Psoas muscle (tissue), 8 donors: ENCODE measurements around the gene CLDN15. TPM values are rescaled to one million over a fixed set of nuclear protein-coding genes. Genes with fewer than 3 reads are reported as not detected.

Source experiments
- ATAC-seq, 4 donors: fragments of 200-7000 bp; cut with Tn5 transposase; one replicate each; pipeline ENCODE4 v1.9.1; 2020; ENCODE audit warnings: moderate library complexity in 3 of 4, mild to moderate bottlenecking in 2 of 4
- DNase-seq, 2 donors: peaks; one replicate each; pipeline ENCODE4 v3.0.0-alpha.2; 2020
- H3K27ac ChIP-seq: fragments of 200-600 bp; one replicate; pipeline ENCODE4 v1.8.0; 2022
- H3K27me3 ChIP-seq, 3 donors: fragments of 200-600 bp in 1 of 3; one replicate each; pipeline versions ENCODE4 v1.6.1 to v1.8.0; 2013 to 2022; ENCODE audit warnings: low read length in 2 of 3, mild to moderate bottlenecking in 2 of 3, moderate library complexity in 1 of 3; ENCODE audit not compliant: insufficient read depth in 3 of 3
- H3K36me3 ChIP-seq, 2 donors: fragments of 200-600 bp in 1 of 2; one replicate each; pipeline versions ENCODE4 v1.6.1 to v1.8.0; 2013 to 2022; ENCODE audit warnings: low read depth in 1 of 2, mild to moderate bottlenecking in 1 of 2, moderate library complexity in 1 of 2; ENCODE audit not compliant: insufficient read depth in 1 of 2
- H3K4me1 ChIP-seq: fragments of 200-600 bp; one replicate; pipeline ENCODE4 v1.8.0; 2022
- H3K4me3 ChIP-seq: fragments of 200-600 bp; one replicate; pipeline ENCODE4 v1.8.0; 2022; ENCODE audit warnings: mild to moderate bottlenecking
- H3K9me3 ChIP-seq: fragments of 200-600 bp; one replicate; pipeline ENCODE4 v1.8.0; 2022
- WGBS, 3 donors: extraction: QIAGEN DNeasy Blood & Tissue Kit; methylation state at CpG; one replicate each; pipeline versions ENCODE4 v1.1.6 to v1.1.7; 2013; 5-methylcytosine and 5-hydroxymethylcytosine counted together
- intact Hi-C, 2 donors: fragments of 100-400 bp; cut with DNase I; formaldehyde crosslinking; loops; one replicate each; pipeline versions ENCODE4 v1.11.0 to v1.14.2; 2022
- polyA plus RNA-seq, 3 donors: library from polyadenylated mRNA; stranded (reverse); fragments of 200-250 nt; gene quantifications; one replicate each; pipeline ENCODE4 v1.2.3, GENCODE V29; 2013
- total RNA-seq, 4 donors: library from RNA; stranded (reverse); fragmentation: NEBNext Ultra II Directional in 2 of 4; extraction: Animal tissue kit (Norgen Biotek cat#: 25700) in 2 of 4; gene quantifications; one replicate each; pipeline versions ENCODE4 v1.2.1 to v1.2.4, GENCODE V29; 2021 to 2023
- TF ChIP-seq, protein P1 (sequence below): fragments of 200-600 bp; IDR thresholded peaks from one replicate; pipeline ENCODE4 v1.8.0; 2022; ENCODE audit warnings: antibody characterized with exemption
- donor health status: healthy with polysubstance abuse.
- donor health status: DM: no; HTN: no; CAD: no; lungs with moderate emphysema.
- donor health status: Bipolar disorder and iron deficiency.
- donor health status: healthy.
- donor health status: DM: yes; HTN: yes; CAD: no.
- donor health status: DM: no; HTN: no; CAD: no.
- donor health status: DM: no; HTN: no; CAD: no.
- donor health status: DM: yes; HTN: yes; CAD: no.

The CLDN15 gene
- total and polyA plus RNA-seq, 7 donors: 0.52 to 2.2 (median 1.6) TPM

DNA sequence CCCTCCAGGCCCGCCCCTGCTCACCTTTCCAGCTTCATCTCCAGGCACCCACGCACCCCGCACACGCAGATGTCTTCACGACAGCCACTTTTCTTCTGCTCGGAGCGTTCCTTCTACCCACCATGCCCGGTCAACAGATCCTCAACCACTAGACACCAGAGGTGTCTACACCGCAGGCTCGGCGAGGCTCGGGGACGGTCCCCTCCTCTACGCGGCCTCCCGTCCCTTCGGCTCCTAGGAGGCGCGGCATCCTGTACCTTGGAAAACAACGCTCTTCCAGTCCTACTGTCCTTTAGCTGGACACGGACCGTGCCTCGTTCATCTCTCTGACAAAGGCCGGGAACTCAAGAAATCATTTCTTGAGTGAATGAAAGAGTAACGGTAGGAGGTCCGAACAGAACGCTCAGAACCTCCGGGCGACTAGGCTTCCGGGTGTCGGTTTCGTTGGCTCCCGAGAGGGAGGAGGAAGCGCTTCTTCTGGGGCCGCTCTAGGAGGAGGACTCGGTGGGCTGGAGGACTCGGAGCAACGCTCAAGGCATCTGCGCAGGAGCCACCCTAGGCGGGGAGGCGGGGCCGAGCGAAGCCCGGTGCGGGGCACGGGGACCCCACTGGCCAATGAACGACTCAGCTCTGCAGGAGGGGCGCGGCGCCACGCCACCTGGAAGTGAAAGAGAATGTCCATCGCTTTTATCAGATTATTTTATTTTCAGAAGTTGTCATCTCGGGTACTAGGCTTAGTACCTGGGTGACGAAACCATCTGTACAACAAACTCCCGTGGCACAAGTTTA, 14.5 kb upstream of the CLDN15 start:
- H3K27ac ChIP-seq: peak overlapping the region; percentile 75
- TF ChIP-seq, protein P1, sequence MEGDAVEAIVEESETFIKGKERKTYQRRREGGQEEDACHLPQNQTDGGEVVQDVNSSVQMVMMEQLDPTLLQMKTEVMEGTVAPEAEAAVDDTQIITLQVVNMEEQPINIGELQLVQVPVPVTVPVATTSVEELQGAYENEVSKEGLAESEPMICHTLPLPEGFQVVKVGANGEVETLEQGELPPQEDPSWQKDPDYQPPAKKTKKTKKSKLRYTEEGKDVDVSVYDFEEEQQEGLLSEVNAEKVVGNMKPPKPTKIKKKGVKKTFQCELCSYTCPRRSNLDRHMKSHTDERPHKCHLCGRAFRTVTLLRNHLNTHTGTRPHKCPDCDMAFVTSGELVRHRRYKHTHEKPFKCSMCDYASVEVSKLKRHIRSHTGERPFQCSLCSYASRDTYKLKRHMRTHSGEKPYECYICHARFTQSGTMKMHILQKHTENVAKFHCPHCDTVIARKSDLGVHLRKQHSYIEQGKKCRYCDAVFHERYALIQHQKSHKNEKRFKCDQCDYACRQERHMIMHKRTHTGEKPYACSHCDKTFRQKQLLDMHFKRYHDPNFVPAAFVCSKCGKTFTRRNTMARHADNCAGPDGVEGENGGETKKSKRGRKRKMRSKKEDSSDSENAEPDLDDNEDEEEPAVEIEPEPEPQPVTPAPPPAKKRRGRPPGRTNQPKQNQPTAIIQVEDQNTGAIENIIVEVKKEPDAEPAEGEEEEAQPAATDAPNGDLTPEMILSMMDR: no peak
- peak overlapping the region; percentile 98 for H3K4me3 ChIP-seq
- intact Hi-C loops: loop anchor here in 1 of 2 donors (5.0 kb wide), 1 partner anchor 35 kb away; the partner anchor contains the start of genes PLOD3 and ZNHIT1
- ATAC-seq: peak; percentile 100
- WGBS, 3 donors: 1% methylated on average over 51 to 55 of the region's 55 CpGs
- H3K36me3 ChIP-seq: peaks cover 0 to 22% of the 10 kb centered on the region in 2 donors
- peaks cover 0 to 3% (median 0%) of the 10 kb centered on the region in 3 donors for H3K27me3 ChIP-seq
- peaks cover 6% of the 10 kb centered on the region for H3K4me1 ChIP-seq
- no peaks in the 10 kb centered on the region for H3K9me3 ChIP-seq
- DNase-seq: peak; percentile 99

DNA sequence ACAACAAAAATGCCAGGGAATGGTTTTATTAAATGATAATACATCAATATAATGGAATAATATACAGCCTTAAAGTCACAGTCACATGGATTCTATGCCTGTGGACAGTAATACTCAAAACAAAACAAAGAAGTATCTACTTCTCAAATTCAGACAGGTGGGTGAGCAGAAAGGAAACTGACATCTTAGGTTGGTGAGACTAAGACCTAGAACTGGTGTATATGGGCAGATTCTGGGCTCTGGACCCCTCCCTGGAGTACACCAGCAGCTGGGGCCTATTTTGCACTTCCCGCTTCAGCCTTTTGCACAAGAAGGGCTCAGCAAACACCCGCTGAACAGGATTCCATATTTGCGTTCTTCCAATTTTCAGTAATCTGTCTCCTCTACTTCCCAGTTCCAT, 12.7 kb upstream of the CLDN15 start:
- TF ChIP-seq, protein P1: no peak
- ATAC-seq (no peak), DNase-seq (no peak)
- 91 to 94% (median 92%) methylated on average over 3 of the region's 3 CpGs for WGBS, 3 donors
- no peaks in the 10 kb centered on the region for H3K27me3 ChIP-seq
- no peak overlapping the region for H3K27ac ChIP-seq
- no peak overlapping the region for H3K4me3 ChIP-seq
- peaks cover 0 to 22% of the 10 kb centered on the region in 2 donors for H3K36me3 ChIP-seq
- no peaks in the 10 kb centered on the region for H3K9me3 ChIP-seq
- H3K4me1 ChIP-seq: peaks cover 15% of the 10 kb centered on the region
- intact Hi-C loops: loop anchor here in 1 of 2 donors (5.0 kb wide), 1 partner anchor 33 kb away; the partner anchor contains the start of genes PLOD3 and ZNHIT1

DNA sequence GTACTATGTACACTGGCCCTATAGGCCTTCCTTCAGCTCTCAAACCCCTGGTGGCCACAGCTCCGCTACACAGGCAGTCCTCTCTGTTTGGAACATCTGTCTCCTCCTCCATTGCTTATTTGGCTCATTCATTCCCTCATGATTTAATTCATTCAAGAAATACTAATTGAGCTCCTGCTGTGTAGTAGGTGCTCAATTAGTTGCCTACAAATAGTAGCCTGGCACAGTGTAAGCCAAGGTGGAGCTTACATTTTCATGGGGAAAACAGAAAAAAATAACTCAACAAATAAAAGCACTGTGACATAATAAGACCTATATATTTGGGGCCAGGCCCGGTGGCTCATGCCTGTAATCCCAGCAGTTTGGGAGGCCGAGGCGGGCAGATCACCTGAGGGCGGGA, 10.7 kb upstream of the CLDN15 start:
- no peak for ATAC-seq
- WGBS, 3 donors: 95 to 97% (median 96%) methylated on average over 5 of the region's 5 CpGs
- Histone ChIP-seq H3K36me3 (peaks cover 0 to 25% of the 10 kb centered on the region in 2 donors), H3K4me3 (no peak overlapping the region), H3K27ac (no peak overlapping the region), H3K27me3 (no peaks in the 10 kb centered on the region), H3K4me1 (peaks cover 23% of the 10 kb centered on the region), H3K9me3 (no peaks in the 10 kb centered on the region)
- TF ChIP-seq, protein P1: no peak
- intact Hi-C loops: loop anchor here in 1 of 2 donors (10.0 kb wide), 1 partner anchor 363 kb away; the partner anchor contains the start of gene UFSP1
- DNase-seq: no peak

DNA sequence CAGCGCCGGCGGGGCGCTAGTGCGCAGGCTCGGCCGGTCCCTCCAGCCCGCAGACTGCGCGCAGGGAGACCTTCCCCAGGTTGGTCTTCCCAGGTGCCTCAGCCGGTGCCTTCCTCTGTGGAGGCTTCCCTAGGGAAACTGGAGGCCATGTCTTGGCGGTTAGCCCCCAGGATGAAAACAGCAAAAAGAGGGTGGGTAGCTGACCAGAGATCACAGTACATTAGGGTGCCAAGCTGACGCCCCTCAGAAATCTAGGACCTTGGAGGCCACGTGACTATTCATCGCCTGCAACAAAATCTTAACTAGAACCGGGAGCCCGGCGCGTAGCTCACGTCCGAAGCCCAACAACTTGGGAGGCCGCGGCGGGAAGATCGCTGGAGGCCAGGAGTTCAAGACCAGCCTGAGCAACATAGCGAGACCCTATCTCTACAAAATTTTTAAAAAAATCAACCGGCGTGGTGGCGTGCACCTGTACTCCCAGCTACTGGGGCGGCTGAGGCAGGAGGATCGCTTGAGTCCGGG, 7.6 kb upstream of the CLDN15 start:
- Histone ChIP-seq H3K9me3 (no peaks in the 10 kb centered on the region), H3K27me3 (no peaks in the 10 kb centered on the region), H3K27ac (peak overlapping the region; percentile 99), H3K4me1 (peaks cover 44% of the 10 kb centered on the region), H3K36me3 (peaks cover 3 to 29% of the 10 kb centered on the region in 2 donors), H3K4me3 (peak overlapping the region; percentile 93)
- no peak for DNase-seq
- intact Hi-C loops: loop anchor here (2.0 to 10.0 kb wide), 2 partner anchors 26 to 360 kb away; partner anchors contain the start of genes UFSP1 (in 1 of the 2) and ZNHIT1 (in 1 of the 2)
- TF ChIP-seq, protein P1: no peak
- WGBS, 3 donors: 26 to 29% (median 29%) methylated on average over 31 to 32 of the region's 32 CpGs
- no peak for ATAC-seq
